Measurements from ENCODE around the gene IL18.
A peak's percentile ranks its signal among the peaks of the same experiment; 100 is the strongest.
"Not testable (repeated sequence)": the region's sequence is repeated elsewhere in the genome, so short reads cannot be mapped to it uniquely, and the experiment has no call there.

IL18 gene

GRCh38 chr11:112174789-112175598 lies 11.1 kb upstream of the IL18 start, which contains the start of gene BCO2:
Gene BCO2, plus strand, starts transcription at chr11:112175512. Its CDS starts 90 bp downstream, at chr11:112175602.
- H3K4me3 ChIP-seq (ENCODE audit: low read depth in 1 of 2, low read length in 2 of 2), result peak within 1 kb of the TSS; percentile 57 to 64
- H3K9ac ChIP-seq (ENCODE audit: low read depth in 1 of 2, low read length in 2 of 2), result peak within 1 kb of the TSS; percentile 27 to 38
- peaks cover 6 to 11% of the 10 kb centered on the region in 2 donors for H3K4me1 ChIP-seq (ENCODE audit: control insufficient read depth in 1 of 2, insufficient read depth in 2 of 2, low read length in 2 of 2)
- no peaks in the 10 kb centered on the region for H3K9me3 ChIP-seq (ENCODE audit: control insufficient read depth in 1 of 2, low read length in 2 of 2)
- no peaks in the 10 kb centered on the region for H3K36me3 ChIP-seq (ENCODE audit: control insufficient read depth in 1 of 2, insufficient read depth in 2 of 2, low read length in 2 of 2)
- H3K27ac ChIP-seq (ENCODE audit: low read depth, low read length), result no peak within 1 kb of the TSS
- no peaks in the 10 kb centered on the region for H3K27me3 ChIP-seq (ENCODE audit: control insufficient read depth in 1 of 2, insufficient read depth in 2 of 2, low read length in 2 of 2)

DNA sequence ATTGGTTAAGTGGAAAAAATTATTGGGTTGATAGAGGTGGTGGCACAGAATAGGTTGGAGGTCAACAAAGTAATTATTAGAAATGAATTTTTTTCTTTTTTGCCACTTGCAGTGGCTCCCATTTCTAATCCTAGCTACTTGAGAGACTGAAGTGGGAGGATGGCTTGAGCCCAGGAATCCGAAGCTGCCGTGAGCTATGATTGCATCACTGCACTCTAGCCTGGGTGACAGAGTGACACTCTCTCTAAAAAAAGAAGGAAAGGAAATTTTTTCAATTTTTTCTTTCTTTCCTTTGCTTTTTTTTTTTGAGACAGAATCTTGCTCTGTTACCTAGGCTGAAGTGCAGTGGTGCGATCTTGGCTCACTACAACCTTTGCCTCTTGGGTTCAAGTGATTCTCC lies 9.3 kb upstream of the IL18 start:
- no peaks in the 10 kb centered on the region for H3K36me3 ChIP-seq (ENCODE audit: control insufficient read depth in 1 of 2, insufficient read depth in 2 of 2, low read length in 2 of 2)
- H3K4me3 ChIP-seq (ENCODE audit: low read depth in 1 of 2, low read length in 2 of 2), result no peak overlapping the region
- H3K27me3 ChIP-seq (ENCODE audit: control insufficient read depth in 1 of 2, insufficient read depth in 2 of 2, low read length in 2 of 2), result no peaks in the 10 kb centered on the region
- H3K27ac ChIP-seq (ENCODE audit: low read depth, low read length), result no peak overlapping the region
- peaks cover 6 to 11% of the 10 kb centered on the region in 2 donors for H3K4me1 ChIP-seq (ENCODE audit: control insufficient read depth in 1 of 2, insufficient read depth in 2 of 2, low read length in 2 of 2)
- no peak overlapping the region for H3K9ac ChIP-seq (ENCODE audit: low read depth in 1 of 2, low read length in 2 of 2)
- no peaks in the 10 kb centered on the region for H3K9me3 ChIP-seq (ENCODE audit: control insufficient read depth in 1 of 2, low read length in 2 of 2)

- no peak overlapping the region for H3K27ac ChIP-seq (ENCODE audit: low read depth, low read length)
- no peaks in the 10 kb centered on the region for H3K36me3 ChIP-seq (ENCODE audit: control insufficient read depth in 1 of 2, insufficient read depth in 2 of 2, low read length in 2 of 2)
- H3K9ac ChIP-seq (ENCODE audit: low read depth in 1 of 2, low read length in 2 of 2), result no peak overlapping the region
- H3K27me3 ChIP-seq (ENCODE audit: control insufficient read depth in 1 of 2, insufficient read depth in 2 of 2, low read length in 2 of 2), result no peaks in the 10 kb centered on the region
- peaks cover 6 to 11% of the 10 kb centered on the region in 2 donors for H3K4me1 ChIP-seq (ENCODE audit: control insufficient read depth in 1 of 2, insufficient read depth in 2 of 2, low read length in 2 of 2)
- no peak overlapping the region for H3K4me3 ChIP-seq (ENCODE audit: low read depth in 1 of 2, low read length in 2 of 2)
- H3K9me3 ChIP-seq (ENCODE audit: control insufficient read depth in 1 of 2, low read length in 2 of 2), result no peaks in the 10 kb centered on the region
Observed at GRCh38 chr11:112172362-112172994, 8.6 kb upstream of the IL18 start.

DNA sequence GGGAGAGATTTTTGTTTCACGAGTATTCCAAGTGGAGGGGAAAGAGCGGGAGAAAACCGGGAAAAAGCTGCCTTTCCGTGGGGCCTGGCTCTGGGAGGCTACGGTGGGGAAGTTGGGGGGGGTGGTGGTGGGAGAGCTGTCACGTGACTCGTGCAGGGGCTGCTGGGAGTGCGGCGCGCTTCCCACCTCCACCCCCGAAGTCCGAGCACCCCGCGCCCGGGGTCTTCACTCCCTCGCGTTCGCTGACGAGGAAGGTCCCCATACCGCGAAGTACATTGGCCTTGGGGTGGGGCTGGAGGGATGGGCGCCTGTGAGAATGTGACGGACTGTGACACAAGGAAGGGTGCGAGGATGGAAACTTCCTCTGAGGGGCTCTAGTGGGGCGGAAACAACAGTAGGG lies 3.3 kb upstream of the IL18 start, which contains the start of gene TEX12:
Gene TEX12, plus strand, starts transcription at position 228 of the 400 bp plus-strand sequence. CDS start 1,897 bp downstream, outside the sequence.
- Histone ChIP-seq H3K4me3 (ENCODE audit: low read depth in 1 of 2, low read length in 2 of 2) (no peak within 1 kb of the TSS), H3K36me3 (ENCODE audit: control insufficient read depth in 1 of 2, insufficient read depth in 2 of 2, low read length in 2 of 2) (no peaks in the 10 kb centered on the region), H3K4me1 (ENCODE audit: control insufficient read depth in 1 of 2, insufficient read depth in 2 of 2, low read length in 2 of 2) (peaks cover 4 to 27% of the 10 kb centered on the region in 2 donors), H3K9me3 (ENCODE audit: control insufficient read depth in 1 of 2, low read length in 2 of 2) (no peaks in the 10 kb centered on the region), H3K9ac (ENCODE audit: low read depth in 1 of 2, low read length in 2 of 2) (no peak within 1 kb of the TSS), H3K27ac (ENCODE audit: low read depth, low read length) (no peak within 1 kb of the TSS), H3K27me3 (ENCODE audit: control insufficient read depth in 1 of 2, insufficient read depth in 2 of 2, low read length in 2 of 2) (no peaks in the 10 kb centered on the region)

GRCh38 chr11:112166562-112166961 lies 2.7 kb upstream of the IL18 start:
- H3K9me3 ChIP-seq (ENCODE audit: control insufficient read depth in 1 of 2, low read length in 2 of 2), result no peaks in the 10 kb centered on the region
- no peak overlapping the region for H3K27ac ChIP-seq (ENCODE audit: low read depth, low read length)
- H3K4me3 ChIP-seq (ENCODE audit: low read depth in 1 of 2, low read length in 2 of 2), result no peak overlapping the region

GRCh38 chr11:112165049-112165448 lies 1.2 kb upstream of the IL18 start:
- H3K9me3 ChIP-seq (ENCODE audit: control insufficient read depth in 1 of 2, low read length in 2 of 2), result no peaks in the 10 kb centered on the region
- no peak overlapping the region for H3K27ac ChIP-seq (ENCODE audit: low read depth, low read length)
- H3K27me3 ChIP-seq (ENCODE audit: control insufficient read depth in 1 of 2, insufficient read depth in 2 of 2, low read length in 2 of 2), result no peaks in the 10 kb centered on the region
- H3K36me3 ChIP-seq (ENCODE audit: control insufficient read depth in 1 of 2, insufficient read depth in 2 of 2, low read length in 2 of 2), result no peaks in the 10 kb centered on the region
- peaks cover 4 to 32% of the 10 kb centered on the region in 2 donors for H3K4me1 ChIP-seq (ENCODE audit: control insufficient read depth in 1 of 2, insufficient read depth in 2 of 2, low read length in 2 of 2)
- no peak overlapping the region for H3K4me3 ChIP-seq (ENCODE audit: low read depth in 1 of 2, low read length in 2 of 2)
- H3K9ac ChIP-seq (ENCODE audit: low read depth in 1 of 2, low read length in 2 of 2), result no peak overlapping the region

More at GRCh38 chr11:112166562-112166961, 2.7 kb upstream of the IL18 start:
- Histone ChIP-seq H3K4me1 (ENCODE audit: control insufficient read depth in 1 of 2, insufficient read depth in 2 of 2, low read length in 2 of 2) (peaks cover 4 to 31% of the 10 kb centered on the region in 2 donors), H3K36me3 (ENCODE audit: control insufficient read depth in 1 of 2, insufficient read depth in 2 of 2, low read length in 2 of 2) (no peaks in the 10 kb centered on the region), H3K9ac (ENCODE audit: low read depth in 1 of 2, low read length in 2 of 2) (no peak overlapping the region), H3K27me3 (ENCODE audit: control insufficient read depth in 1 of 2, insufficient read depth in 2 of 2, low read length in 2 of 2) (no peaks in the 10 kb centered on the region)

GRCh38 chr11:112162761-112163546 lies 940 bp downstream of the IL18 start:
- H3K27ac ChIP-seq (ENCODE audit: low read depth, low read length), result no peak overlapping the region
- H3K36me3 ChIP-seq (ENCODE audit: control insufficient read depth in 1 of 2, insufficient read depth in 2 of 2, low read length in 2 of 2), result no peaks in the 10 kb centered on the region
- no peaks in the 10 kb centered on the region for H3K9me3 ChIP-seq (ENCODE audit: control insufficient read depth in 1 of 2, low read length in 2 of 2)
- peaks cover 4 to 32% of the 10 kb centered on the region in 2 donors for H3K4me1 ChIP-seq (ENCODE audit: control insufficient read depth in 1 of 2, insufficient read depth in 2 of 2, low read length in 2 of 2)
- no peak overlapping the region for H3K9ac ChIP-seq (ENCODE audit: low read depth in 1 of 2, low read length in 2 of 2)
- peak overlapping the region; percentile 63 to 64 for H3K4me3 ChIP-seq (ENCODE audit: low read depth in 1 of 2, low read length in 2 of 2)
- H3K27me3 ChIP-seq (ENCODE audit: control insufficient read depth in 1 of 2, insufficient read depth in 2 of 2, low read length in 2 of 2), result no peaks in the 10 kb centered on the region

DNA sequence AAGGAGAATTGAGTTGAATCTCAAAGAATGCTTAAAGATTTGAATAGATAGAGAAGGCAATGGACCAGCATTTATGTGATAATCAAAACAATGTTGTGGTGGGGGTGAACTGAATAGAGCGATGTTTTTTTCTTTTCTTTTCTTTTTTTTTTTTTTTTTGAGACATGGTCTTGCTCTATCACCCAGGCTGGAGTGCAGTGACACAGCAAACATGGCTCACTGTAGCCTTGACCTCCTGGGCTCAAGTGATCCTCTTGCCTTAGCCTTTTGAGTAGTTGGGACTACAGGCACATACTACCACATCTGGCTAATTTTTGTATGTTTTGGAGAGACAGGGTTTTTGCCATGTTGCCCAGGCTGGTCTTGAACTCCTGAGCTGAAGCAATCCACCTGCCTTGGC lies 1.7 kb downstream of the IL18 start:
- not testable (repeated sequence) for H3K27ac ChIP-seq (ENCODE audit: low read depth, low read length); H3K9ac ChIP-seq (ENCODE audit: low read depth in 1 of 2, low read length in 2 of 2); H3K9me3 ChIP-seq (ENCODE audit: control insufficient read depth in 1 of 2, low read length in 2 of 2); H3K36me3 ChIP-seq (ENCODE audit: control insufficient read depth in 1 of 2, insufficient read depth in 2 of 2, low read length in 2 of 2); H3K27me3 ChIP-seq (ENCODE audit: control insufficient read depth in 1 of 2, insufficient read depth in 2 of 2, low read length in 2 of 2)
- H3K4me1 ChIP-seq (ENCODE audit: control insufficient read depth in 1 of 2, insufficient read depth in 2 of 2, low read length in 2 of 2), result peaks cover 4 to 37% of the 10 kb centered on the region in 2 donors
- peak overlapping the region in 1 of 2 donors; percentile 63 for H3K4me3 ChIP-seq (ENCODE audit: low read depth in 1 of 2, low read length in 2 of 2)

DNA sequence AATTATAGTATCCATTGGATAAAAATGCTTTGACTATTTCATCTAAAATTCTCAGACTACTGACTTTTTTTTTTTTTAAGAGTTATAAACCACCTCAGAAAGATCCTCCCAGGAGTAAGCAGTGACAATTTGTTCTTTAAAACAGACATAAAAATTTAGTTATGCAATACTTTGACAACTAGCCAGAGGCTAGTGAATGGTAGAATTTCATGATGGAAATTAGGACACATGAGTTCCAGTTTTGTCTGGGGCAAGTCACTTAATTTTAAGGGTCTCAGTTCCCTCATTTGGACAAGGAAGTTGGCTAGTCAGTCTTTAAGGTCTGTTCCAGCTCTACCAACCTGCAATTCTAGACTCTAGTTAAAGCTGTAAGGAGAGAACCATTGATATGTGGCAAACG lies 2.9 kb downstream of the IL18 start:
- Histone ChIP-seq H3K4me3 (ENCODE audit: low read depth in 1 of 2, low read length in 2 of 2) (no peak overlapping the region), H3K9me3 (ENCODE audit: control insufficient read depth in 1 of 2, low read length in 2 of 2) (no peaks in the 10 kb centered on the region), H3K27ac (ENCODE audit: low read depth, low read length) (no peak overlapping the region), H3K4me1 (ENCODE audit: control insufficient read depth in 1 of 2, insufficient read depth in 2 of 2, low read length in 2 of 2) (peaks cover 5 to 33% of the 10 kb centered on the region in 2 donors), H3K36me3 (ENCODE audit: control insufficient read depth in 1 of 2, insufficient read depth in 2 of 2, low read length in 2 of 2) (no peaks in the 10 kb centered on the region), H3K27me3 (ENCODE audit: control insufficient read depth in 1 of 2, insufficient read depth in 2 of 2, low read length in 2 of 2) (no peaks in the 10 kb centered on the region), H3K9ac (ENCODE audit: low read depth in 1 of 2, low read length in 2 of 2) (no peak overlapping the region)

Data from duodenal mucosa (tissue), 2 donors.